Endothelial cell (in vitro differentiated cells): ENCODE results near the gene TNK2. TPM values are rescaled to one million over a fixed set of nuclear protein-coding genes. Genes with fewer than 3 reads are reported as not detected.

Experiments used
- DNase-seq: peaks from one replicate; pipeline ENCODE4 v3.0.0; 2021; ENCODE audit warnings: low spot score
- H3K27ac Mint-ChIP-seq: one replicate; pipeline ENCODE4 v1.8.0; 2021; ENCODE audit warnings: mixed read lengths, inconsistent platforms; ENCODE audit not compliant: unreplicated experiment
- H3K27me3 Mint-ChIP-seq: one replicate; pipeline ENCODE4 v1.8.0; 2021; ENCODE audit warnings: mild to moderate bottlenecking, moderate library complexity, mixed read lengths, inconsistent platforms; ENCODE audit not compliant: unreplicated experiment
- H3K36me3 Mint-ChIP-seq: one replicate; pipeline ENCODE4 v1.8.0; 2021; ENCODE audit warnings: mild to moderate bottlenecking, low read depth, mixed read lengths, inconsistent platforms; ENCODE audit not compliant: unreplicated experiment
- H3K4me1 Mint-ChIP-seq: one replicate; pipeline ENCODE4 v1.8.0; 2021; ENCODE audit warnings: mild to moderate bottlenecking, mixed read lengths, inconsistent platforms; ENCODE audit not compliant: unreplicated experiment
- H3K4me3 Mint-ChIP-seq: one replicate; pipeline ENCODE4 v1.8.0; 2021; ENCODE audit warnings: mild to moderate bottlenecking, mixed read lengths, inconsistent platforms; ENCODE audit not compliant: unreplicated experiment
- H3K9me3 Mint-ChIP-seq: one replicate; pipeline ENCODE4 v1.8.0; 2021; ENCODE audit warnings: mixed read lengths, inconsistent platforms; ENCODE audit not compliant: unreplicated experiment
- CTCF ChIP-seq: fragments of 200-600 bp; sonication (generic); IDR thresholded peaks from one replicate; pipeline ENCODE4 v1.5.0; 2021; ENCODE audit warnings: antibody characterized with exemption; ENCODE audit not compliant: unreplicated experiment
- total RNA-seq: library from RNA; stranded (reverse); fragmentation: NEBNext Ultra II Directional; extraction: Animal tissue kit (Norgen Biotek cat#: 25700); gene quantifications from one replicate; pipeline ENCODE4 v1.2.1, GENCODE V29; 2021; ENCODE audit not compliant: unreplicated experiment

The TNK2 gene
- total RNA-seq, 1 donor from 2014 or later = 135 TPM

GRCh38 chr3:195844671-195845218 is 63.6 kb downstream of the TNK2 start:
- Mint-ChIP-seq H3K4me1 (no peaks in the 10 kb centered on the region), H3K9me3 (no peaks in the 10 kb centered on the region), H3K4me3 (no peak overlapping the region), H3K36me3 (no peaks in the 10 kb centered on the region), H3K27me3 (peaks cover 3% of the 10 kb centered on the region), H3K27ac (no peak overlapping the region)
- no peak for TF ChIP-seq CTCF
- DNase-seq = no peak

DNA sequence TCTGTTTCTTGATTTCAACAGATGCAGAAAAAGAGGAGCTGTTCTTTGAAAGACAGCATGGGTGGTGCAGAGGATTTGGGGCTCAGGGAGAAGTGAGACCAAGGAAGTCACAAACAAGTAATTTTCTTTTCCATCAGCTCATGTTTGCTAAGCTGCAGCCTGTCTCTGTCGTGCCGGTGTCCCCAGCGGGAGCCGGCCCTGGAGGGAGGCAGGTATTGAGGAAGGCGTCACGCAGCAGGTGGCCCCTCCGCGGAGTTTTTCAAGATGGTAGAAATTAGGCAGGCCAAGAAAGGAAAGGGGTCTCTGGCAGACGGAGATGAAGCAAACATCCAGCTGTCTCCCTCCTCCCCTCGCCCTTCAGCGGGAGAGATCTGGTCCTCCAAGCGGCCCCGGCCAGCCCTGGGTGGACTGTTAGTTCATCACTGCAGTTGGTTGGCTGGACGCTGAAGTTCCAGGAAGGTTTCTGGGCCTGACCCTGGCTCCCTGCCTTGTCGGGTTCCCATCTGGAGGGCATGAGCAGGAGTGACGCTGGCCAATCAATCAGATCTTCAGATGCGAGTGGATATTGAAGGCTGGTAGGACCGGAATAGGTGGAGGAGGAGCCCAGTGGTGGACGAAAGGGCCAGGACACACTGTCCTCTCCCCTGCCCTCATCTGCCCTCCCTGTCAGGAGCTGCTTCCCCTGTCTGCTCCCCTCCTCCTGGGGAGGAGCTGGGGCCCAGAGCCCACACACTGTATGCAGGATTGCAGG is 68.9 kb downstream of the TNK2 start:
- DNase-seq = no peak
- Mint-ChIP-seq H3K4me1 (peaks cover 3% of the 10 kb centered on the region), H3K9me3 (no peaks in the 10 kb centered on the region), H3K27me3 (peaks cover 2% of the 10 kb centered on the region), H3K36me3 (peaks cover 5% of the 10 kb centered on the region), H3K27ac (no peak overlapping the region), H3K4me3 (no peak overlapping the region)
- no peak for TF ChIP-seq CTCF

DNA sequence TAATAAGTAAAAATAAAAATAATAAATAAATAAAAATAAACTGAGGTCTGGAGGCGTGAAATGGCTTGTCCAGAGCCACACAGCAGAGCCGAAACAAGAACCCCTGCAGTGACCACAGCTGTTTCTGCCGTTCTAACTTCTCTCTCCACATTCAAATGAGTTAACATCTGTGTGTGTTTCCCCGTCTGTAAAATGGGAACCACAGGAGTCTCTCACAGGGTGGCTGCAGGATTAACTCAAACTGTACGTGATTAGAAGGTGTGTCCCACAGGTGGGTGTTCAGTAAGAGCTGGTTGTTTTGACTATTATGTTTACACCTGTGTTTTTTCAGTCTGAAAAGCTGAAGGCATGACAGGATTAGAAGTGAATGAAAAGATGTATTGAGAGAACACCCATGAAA is 69.6 kb downstream of the TNK2 start:
- TF ChIP-seq CTCF = no peak
- H3K4me1 Mint-ChIP-seq = peaks cover 3% of the 10 kb centered on the region
- DNase-seq = no peak
- no peak overlapping the region for H3K27ac Mint-ChIP-seq
- H3K27me3 Mint-ChIP-seq = peaks cover 2% of the 10 kb centered on the region
- peaks cover 5% of the 10 kb centered on the region for H3K36me3 Mint-ChIP-seq
- no peaks in the 10 kb centered on the region for H3K9me3 Mint-ChIP-seq
- H3K4me3 Mint-ChIP-seq = no peak overlapping the region

GRCh38 chr3:195836476-195837135 is 71.7 kb downstream of the TNK2 start:
- H3K27ac Mint-ChIP-seq = no peak overlapping the region
- DNase-seq = no peak
- TF ChIP-seq CTCF = no peak
- peaks cover 5% of the 10 kb centered on the region for H3K36me3 Mint-ChIP-seq
- H3K27me3 Mint-ChIP-seq = peaks cover 2% of the 10 kb centered on the region
- no peak overlapping the region for H3K4me3 Mint-ChIP-seq
- peaks cover 3% of the 10 kb centered on the region for H3K4me1 Mint-ChIP-seq
- H3K9me3 Mint-ChIP-seq = no peaks in the 10 kb centered on the region

- Mint-ChIP-seq H3K27ac (no peak overlapping the region), H3K4me3 (peak overlapping the region; percentile 69), H3K36me3 (peaks cover 5% of the 10 kb centered on the region), H3K4me1 (peaks cover 3% of the 10 kb centered on the region), H3K27me3 (peaks cover 2% of the 10 kb centered on the region), H3K9me3 (no peaks in the 10 kb centered on the region)
- no peak for TF ChIP-seq CTCF
- DNase-seq = no peak
These were observed 72.6 kb downstream of the TNK2 start for GRCh38 chr3:195835791-195836190.
